AG04449 (cell line): ENCODE data around the gene MFSD12.
"Not testable (repeated sequence)": the region's sequence is repeated elsewhere in the genome, so short reads cannot be mapped to it uniquely, and the experiment has no call there.

Source experiments
- CTCF ChIA-PET: fragments of 350-600 bp; formaldehyde crosslinking; extraction: SDS; loops from one replicate; lab custom pipeline; 2021; ENCODE audit warnings: antibody characterized with exemption; lab: Yijun Ruan, JAX
- POLR2A ChIA-PET: fragments of 400-600, 350-600 bp; formaldehyde crosslinking; extraction: SDS; loops from one replicate; lab custom pipeline; 2020; ENCODE audit warnings: antibody characterized with exemption, inconsistent platforms; lab: Yijun Ruan, JAX
- DNase-seq: peaks from one replicate; pipeline ENCODE4 v3.0.0-alpha.2; 2010; ENCODE audit warnings: low read depth, low spot score
- H3K4me3 ChIP-seq: 2 replicates; pipeline ENCODE4 v1.5.1; 2011; ENCODE audit warnings: low read depth, mild to moderate bottlenecking, control low read depth, low read length
- TF ChIP-seq, protein P1 (sequence below): IDR thresholded peaks from one replicate; pipeline ENCODE4 v1.5.1; 2011; ENCODE audit warnings: mild to moderate bottlenecking, moderate library complexity, low read length, control low read depth, inconsistent platforms; ENCODE audit not compliant: insufficient read depth; ENCODE audit errors: missing control alignments

MFSD12 gene

DNA sequence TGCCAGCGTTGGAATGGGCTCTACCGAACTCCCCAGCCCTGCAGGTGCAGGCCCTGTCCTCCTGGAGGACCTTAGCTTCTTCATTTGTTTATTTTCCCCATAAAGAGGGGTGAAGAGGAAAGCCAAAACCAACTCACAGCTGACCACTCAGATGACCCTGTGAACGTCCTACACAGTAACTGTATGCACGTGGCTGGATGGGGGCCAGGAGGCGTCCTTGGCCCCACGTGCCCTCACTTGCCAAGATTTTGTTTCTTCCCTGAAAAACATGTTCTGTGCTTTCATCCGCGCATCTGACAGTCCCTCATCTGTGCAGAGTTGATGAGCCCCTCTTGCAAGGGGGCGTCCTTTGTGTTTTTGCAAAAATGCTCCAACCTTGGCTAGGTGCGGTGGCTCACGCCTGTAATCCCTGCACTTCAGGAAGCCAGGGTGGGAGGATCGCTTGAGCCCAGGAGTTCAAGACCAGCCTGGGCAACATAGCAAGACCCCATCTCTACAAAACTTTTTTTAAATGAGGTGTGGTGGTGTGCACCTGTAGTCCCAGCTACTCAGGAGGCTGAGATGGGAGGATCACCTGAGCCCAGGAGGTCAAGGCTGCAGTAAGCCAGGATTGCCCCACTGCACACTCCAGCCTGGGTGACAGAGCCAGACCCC is 23.7 kb downstream of the MFSD12 start:
- TF ChIP-seq, protein P1, sequence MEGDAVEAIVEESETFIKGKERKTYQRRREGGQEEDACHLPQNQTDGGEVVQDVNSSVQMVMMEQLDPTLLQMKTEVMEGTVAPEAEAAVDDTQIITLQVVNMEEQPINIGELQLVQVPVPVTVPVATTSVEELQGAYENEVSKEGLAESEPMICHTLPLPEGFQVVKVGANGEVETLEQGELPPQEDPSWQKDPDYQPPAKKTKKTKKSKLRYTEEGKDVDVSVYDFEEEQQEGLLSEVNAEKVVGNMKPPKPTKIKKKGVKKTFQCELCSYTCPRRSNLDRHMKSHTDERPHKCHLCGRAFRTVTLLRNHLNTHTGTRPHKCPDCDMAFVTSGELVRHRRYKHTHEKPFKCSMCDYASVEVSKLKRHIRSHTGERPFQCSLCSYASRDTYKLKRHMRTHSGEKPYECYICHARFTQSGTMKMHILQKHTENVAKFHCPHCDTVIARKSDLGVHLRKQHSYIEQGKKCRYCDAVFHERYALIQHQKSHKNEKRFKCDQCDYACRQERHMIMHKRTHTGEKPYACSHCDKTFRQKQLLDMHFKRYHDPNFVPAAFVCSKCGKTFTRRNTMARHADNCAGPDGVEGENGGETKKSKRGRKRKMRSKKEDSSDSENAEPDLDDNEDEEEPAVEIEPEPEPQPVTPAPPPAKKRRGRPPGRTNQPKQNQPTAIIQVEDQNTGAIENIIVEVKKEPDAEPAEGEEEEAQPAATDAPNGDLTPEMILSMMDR = no peak
- DNase-seq = no peak
- CTCF ChIA-PET = interaction anchor here (0.9 to 1.6 kb wide), 3 partner anchors 11 to 18 kb away, joined by 3 to 4 read pairs (median 3); no protein-coding TSS in a partner anchor
- POLR2A ChIA-PET = no interaction called here
- H3K4me3 ChIP-seq = no peak overlapping the region

DNA sequence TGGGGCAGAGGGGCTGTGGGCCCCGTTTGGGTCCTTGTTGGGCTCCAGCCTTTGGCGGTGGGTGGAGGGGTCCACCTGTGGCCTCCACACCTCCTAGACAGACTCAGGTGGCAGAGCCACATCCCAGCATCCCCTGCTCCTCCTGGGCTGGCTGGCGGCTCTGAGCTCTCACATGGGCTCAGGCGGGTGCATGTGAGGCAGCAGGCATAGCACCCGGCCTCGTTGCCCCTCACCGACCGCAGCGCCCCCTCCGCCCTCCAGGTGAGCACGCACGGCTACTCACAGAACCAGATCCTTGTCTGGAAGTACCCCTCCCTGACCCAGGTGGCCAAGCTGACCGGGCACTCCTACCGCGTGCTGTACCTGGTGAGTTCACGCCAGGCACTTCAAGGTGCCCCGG is 24.4 kb downstream of the MFSD12 start:
- CTCF ChIA-PET = interaction anchor here (0.9 to 2.4 kb wide), 4 partner anchors 12 to 17 kb away, joined by 3 to 15 read pairs (median 4); no protein-coding TSS in a partner anchor
- DNase-seq = no peak
- no peak overlapping the region for H3K4me3 ChIP-seq
- TF ChIP-seq, protein P1 = no peak
- POLR2A ChIA-PET = no interaction called here

DNA sequence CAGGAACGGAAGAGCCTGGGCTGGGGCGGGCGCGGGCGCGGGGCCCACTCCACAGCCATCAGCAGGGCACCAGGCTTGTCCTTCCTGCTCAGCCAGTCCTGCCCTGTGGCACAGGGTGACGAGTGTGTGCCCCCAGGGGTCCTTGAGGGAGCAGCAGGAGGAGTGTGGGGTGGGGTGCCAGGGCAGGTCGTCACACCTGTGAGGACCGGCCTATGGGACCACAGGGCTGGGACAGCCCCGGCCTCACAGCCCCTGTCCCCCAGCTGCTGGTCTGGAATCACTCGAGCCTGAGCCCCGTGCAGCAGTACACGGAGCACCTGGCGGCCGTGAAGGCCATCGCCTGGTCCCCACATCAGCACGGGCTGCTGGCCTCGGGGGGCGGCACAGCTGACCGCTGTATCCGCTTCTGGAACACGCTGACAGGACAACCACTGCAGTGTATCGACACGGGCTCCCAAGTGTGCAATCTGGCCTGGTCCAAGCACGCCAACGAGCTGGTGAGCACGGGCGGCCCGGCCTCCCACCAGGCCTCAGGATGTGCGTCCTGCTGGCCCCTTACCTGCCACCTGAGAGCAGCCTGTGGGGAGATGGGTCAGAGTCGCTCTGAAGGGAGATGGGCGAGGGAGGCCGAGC is 25.1 kb downstream of the MFSD12 start:
- H3K4me3 ChIP-seq = no peak overlapping the region
- TF ChIP-seq, protein P1 = no peak
- DNase-seq = no peak
- ChIA-PET POLR2A (no interaction called here), CTCF (interaction anchor here (1.4 to 2.4 kb wide), 3 partner anchors 12 to 16 kb away, joined by 3 to 15 read pairs (median 4); no protein-coding TSS in a partner anchor)

DNA sequence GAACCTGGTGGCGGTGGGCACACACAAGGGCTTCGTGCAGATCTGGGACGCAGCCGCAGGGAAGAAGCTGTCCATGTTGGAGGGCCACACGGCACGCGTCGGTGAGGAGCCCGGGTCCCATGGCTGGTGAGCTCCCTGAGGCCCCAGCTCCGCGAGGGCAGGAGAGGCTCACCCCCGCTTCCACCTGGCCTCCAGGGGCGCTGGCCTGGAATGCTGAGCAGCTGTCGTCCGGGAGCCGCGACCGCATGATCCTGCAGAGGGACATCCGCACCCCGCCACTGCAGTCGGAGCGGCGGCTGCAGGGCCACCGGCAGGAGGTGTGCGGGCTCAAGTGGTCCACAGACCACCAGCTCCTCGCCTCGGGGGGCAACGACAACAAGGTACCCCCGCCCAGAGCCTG is 25.7 kb downstream of the MFSD12 start:
- POLR2A ChIA-PET = no interaction called here
- H3K4me3 ChIP-seq = no peak overlapping the region
- TF ChIP-seq, protein P1 = no peak
- CTCF ChIA-PET = interaction anchor here (2.4 kb wide), 1 partner anchor 13 kb away, joined by 15 read pairs; no protein-coding TSS in a partner anchor
- DNase-seq = no peak

DNA sequence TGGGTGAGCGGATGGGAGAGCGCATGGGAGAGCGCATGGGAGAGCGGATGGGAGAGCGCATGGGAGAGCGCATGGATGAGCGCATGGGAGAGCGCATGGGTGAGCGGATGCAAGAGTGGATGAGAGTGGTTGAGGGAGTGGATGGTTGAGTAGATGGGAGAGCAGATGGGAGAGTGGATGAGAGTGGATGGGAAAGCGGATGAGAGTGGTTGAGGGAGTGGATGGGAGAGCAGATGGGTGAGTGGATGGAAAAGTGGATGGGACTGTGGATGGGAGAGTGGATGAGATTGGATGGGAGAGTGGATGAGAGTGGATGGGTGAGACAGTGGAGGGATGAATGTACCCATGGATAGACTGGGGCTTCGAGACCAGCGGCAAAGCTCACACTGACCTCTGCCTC is 27.0 kb downstream of the MFSD12 start:
- POLR2A ChIA-PET = no interaction called here
- CTCF ChIA-PET = interaction anchor here (2.4 kb wide), 1 partner anchor 14 kb away, joined by 15 read pairs; no protein-coding TSS in a partner anchor
- DNase-seq = no peak
- TF ChIP-seq, protein P1 = no peak
- H3K4me3 ChIP-seq = no peak overlapping the region

DNA sequence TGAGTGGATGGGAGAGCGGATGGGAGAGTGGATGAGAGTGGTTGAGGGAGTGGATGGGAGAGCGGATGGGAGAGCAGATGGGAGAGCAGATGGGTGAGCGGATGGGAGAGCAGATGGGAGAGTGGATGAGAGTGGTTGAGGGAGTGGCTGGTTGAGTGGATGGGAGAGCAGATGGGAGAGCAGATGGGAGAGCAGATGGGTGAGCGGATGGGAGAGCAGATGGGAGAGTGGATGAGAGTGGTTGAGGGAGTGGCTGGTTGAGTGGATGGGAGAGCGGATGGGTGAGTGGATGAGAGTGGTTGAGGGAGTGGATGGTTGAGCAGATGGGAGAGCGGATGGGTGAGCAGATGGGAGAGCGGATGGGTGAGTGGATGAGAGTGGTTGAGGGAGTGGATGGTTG is 28.1 kb downstream of the MFSD12 start:
- DNase-seq, POLR2A ChIA-PET, H3K4me3 ChIP-seq, CTCF ChIA-PET: not testable (repeated sequence)
